ENCODE results near the gene HIP1.
"Not testable (repeated sequence)": the region's sequence is repeated elsewhere in the genome, so short reads cannot be mapped to it uniquely, and the experiment has no call there.

Gene HIP1

DNA sequence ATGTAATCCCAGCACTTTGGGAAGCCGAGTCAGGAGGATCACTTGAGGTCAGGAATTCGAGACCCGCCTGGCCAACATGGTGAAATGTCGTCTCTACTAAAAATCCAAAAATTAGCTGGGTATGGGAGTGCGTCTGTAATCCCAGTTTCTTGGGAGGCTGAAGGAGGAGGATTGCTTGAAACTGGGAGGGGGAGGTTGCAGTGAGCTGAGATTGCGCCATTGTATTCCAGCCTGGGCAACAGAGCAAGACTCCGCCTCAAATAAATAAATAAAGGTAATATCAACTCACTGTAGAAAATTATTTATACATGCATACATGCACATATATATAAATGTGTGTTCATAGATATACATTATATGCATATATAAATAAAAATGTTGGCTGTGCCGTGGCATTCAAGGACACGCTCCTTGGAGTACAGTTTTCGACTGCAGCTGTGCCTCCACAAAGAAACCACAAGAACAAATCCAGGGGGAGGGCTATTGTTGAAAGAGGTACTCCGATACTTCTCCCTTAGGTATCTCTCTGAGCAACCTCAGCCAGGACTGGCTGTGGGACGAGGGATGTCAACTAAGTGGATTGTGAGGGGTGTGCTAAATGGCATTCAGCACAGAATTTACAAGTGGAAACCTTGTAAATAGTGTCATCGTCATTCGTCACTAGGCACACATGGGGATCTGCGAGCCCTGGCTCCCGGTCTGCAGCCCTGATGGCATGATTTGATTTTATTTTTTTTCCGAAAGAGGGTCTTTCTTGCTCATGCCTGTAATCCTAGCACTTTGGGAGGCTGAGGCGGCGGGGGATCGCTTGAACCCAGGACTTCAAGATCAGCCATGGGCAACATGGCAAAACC, 49.3 kb downstream of the HIP1 start:
- H3K36me3 Mint-ChIP-seq (ENCODE audit: low read depth), result no peaks in the 10 kb centered on the region
- no peaks in the 10 kb centered on the region for H3K4me1 Mint-ChIP-seq (ENCODE audit: low read depth)
- no peaks in the 10 kb centered on the region for H3K9me3 Mint-ChIP-seq
- no peak for DNase-seq (ENCODE audit: low spot score)
- H3K4me3 Mint-ChIP-seq, result no peak overlapping the region
- no peak overlapping the region for H3K27ac Mint-ChIP-seq
- peaks cover 8% of the 10 kb centered on the region for H3K27me3 Mint-ChIP-seq (ENCODE audit: low read depth)

DNA sequence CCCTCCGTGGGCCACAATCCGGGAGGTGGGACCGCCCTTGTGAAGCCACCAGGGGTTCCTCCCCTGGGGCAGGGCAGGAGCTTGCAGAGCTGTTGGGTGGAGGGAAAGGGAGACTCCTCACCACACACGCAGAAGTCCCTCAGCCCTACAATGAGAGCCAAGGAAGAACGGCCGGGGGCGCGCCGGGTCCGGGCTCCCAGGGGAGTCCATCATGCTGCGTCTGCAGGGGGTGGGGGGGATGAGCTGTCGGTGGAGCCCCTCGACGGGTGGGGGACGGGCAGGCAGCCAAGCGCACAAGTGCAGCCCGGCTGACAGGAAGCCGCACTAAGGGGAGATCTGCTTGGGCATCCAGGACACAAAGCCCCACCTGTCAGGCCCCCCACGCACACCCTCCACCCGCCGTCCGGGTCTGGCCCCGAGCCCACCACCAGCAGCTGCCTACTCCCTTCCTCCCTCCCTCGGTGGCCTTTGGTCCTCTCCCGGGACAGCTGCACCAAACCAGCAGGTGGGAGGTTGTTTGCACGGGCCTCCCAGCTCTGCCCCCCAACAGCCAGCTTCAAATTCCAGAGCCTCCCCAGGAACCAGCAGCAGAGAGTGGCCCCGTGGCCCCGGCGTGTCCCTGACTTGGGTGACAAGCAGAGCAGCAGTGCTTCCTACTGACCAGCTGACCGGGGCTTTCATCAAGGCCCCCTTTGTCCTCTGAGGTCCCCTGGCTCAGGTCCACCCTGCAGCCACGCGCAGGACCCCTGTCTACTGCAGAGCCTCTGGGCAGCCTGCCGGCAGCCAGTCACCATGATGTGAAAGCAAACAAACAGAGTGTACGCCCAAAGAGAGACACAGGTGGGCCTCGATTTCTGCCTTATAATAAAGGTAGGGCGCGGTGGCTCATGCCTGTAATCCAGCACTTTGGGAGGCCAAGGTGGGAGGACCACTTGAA, 50.3 kb downstream of the HIP1 start:
- Mint-ChIP-seq H3K4me3 (no peak overlapping the region), H3K27ac (no peak overlapping the region), H3K27me3 (ENCODE audit: low read depth) (peaks cover 8% of the 10 kb centered on the region), H3K9me3 (no peaks in the 10 kb centered on the region), H3K4me1 (ENCODE audit: low read depth) (no peaks in the 10 kb centered on the region), H3K36me3 (ENCODE audit: low read depth) (no peaks in the 10 kb centered on the region)
- no peak for DNase-seq (ENCODE audit: low spot score)

DNA sequence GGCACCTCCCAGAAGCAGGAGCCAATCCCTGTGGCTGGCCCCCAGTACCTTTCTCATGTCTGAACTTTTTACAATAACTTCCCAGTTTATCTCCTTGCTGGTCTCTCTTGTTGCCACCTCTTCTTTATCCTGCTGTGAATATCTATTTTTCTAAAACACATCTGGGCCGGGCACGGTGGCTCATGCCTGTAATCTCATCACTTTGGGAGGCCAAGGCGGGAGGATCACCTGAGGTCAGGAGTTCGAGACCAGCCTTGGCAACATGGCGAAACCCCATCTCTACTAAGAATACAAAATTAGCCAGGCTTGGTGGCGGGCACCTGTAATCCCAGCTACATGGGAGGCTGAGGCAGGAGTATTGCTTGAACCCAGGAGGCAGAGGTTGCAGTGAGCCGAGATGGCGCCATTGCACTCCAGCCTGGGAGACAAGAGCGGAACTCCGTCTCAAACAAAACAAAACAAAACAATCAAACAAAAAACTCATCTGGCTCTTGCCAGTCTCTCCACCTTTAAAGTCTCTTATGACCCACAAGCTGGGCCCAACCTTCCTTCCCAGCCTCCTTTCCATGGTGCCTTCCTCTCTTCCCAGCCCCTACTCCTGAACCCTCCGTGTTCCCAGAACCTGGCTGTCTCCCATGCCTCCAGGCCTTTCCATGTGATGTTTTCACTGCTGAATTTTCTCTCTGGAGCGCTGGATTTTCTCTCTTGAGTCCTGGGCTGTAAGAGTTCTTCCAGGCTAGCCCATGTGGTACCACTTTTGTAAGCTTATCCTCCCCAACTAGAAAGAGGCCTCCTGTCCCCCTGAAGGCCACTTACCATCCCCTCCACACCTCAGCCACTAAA, 51.3 kb downstream of the HIP1 start:
- Mint-ChIP-seq H3K27ac (no peak overlapping the region), H3K9me3 (no peaks in the 10 kb centered on the region), H3K27me3 (ENCODE audit: low read depth) (peaks cover 5% of the 10 kb centered on the region), H3K36me3 (ENCODE audit: low read depth) (no peaks in the 10 kb centered on the region), H3K4me3 (no peak overlapping the region), H3K4me1 (ENCODE audit: low read depth) (no peaks in the 10 kb centered on the region)
- DNase-seq (ENCODE audit: low spot score), result no peak

DNA sequence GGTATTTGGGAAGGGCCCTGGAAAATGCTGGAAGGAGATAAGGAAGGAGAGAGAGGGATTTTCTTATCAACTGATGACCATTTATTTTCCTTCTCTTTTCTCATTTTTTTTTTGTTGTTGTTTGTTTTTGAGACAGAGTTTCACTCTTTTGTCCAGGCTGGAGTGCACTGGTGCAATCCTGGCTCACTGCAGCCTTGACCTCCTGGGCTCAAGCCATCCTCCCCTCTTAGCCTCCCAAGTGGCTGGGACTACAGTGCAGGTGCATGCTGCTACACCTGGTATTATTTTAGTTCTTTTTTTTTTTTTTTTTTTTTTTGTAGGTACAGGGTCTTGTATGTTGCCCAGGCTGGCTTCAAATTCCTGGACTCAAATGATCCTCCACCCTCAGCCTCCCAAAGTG, 52.2 kb downstream of the HIP1 start:
- Mint-ChIP-seq H3K9me3 (no peaks in the 10 kb centered on the region), H3K4me1 (ENCODE audit: low read depth) (no peaks in the 10 kb centered on the region), H3K27ac (no peak overlapping the region), H3K36me3 (ENCODE audit: low read depth) (no peaks in the 10 kb centered on the region), H3K27me3 (ENCODE audit: low read depth) (peaks cover 5% of the 10 kb centered on the region), H3K4me3 (no peak overlapping the region)
- no peak for DNase-seq (ENCODE audit: low spot score)

DNA sequence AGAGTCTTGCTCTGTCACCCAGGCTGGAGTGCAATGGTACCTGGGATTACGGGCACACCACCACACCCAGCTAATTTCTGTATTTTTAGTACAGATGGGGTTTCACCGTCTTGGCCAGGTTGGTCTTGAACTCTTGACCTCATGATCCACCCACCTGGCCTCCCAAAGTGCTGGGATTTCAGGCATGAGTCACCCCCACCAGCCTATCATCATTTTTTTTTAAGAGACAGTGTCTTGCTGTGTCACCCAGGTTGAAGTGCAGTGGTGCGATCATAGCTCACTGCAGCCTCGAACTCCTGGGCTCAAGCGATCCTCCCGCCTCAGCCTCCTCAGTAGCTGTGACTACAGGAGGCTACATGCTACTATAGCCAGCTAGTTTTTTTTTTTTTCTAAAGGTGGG, 56.7 kb downstream of the HIP1 start:
- H3K4me3 Mint-ChIP-seq; H3K27ac Mint-ChIP-seq; H3K27me3 Mint-ChIP-seq (ENCODE audit: low read depth); DNase-seq (ENCODE audit: low spot score); H3K4me1 Mint-ChIP-seq (ENCODE audit: low read depth); H3K9me3 Mint-ChIP-seq; H3K36me3 Mint-ChIP-seq (ENCODE audit: low read depth): not testable (repeated sequence)

DNA sequence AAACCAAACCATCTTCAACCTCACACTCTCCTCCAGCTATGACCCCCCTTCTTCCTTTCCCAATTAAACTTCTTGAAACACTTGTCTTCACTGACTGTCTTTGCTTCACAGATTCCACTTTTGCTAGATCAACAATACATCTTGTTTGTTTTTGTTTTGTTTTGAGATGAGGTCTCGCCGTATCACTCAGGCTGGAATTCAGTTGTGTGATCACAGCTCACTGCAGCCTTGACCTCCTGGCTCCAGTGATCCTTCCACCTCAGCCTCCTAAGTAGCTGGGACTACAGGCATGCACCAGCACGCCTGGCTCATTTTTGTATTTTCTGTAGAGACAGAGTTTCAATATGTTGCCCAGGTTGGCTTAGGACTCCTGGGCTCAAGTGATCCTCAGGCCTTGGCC, 59.7 kb downstream of the HIP1 start:
- Mint-ChIP-seq H3K4me1 (ENCODE audit: low read depth) (no peaks in the 10 kb centered on the region), H3K36me3 (ENCODE audit: low read depth) (no peaks in the 10 kb centered on the region), H3K9me3 (peaks cover 4% of the 10 kb centered on the region), H3K27ac (no peak overlapping the region), H3K4me3 (no peak overlapping the region), H3K27me3 (ENCODE audit: low read depth) (no peaks in the 10 kb centered on the region)
- no peak for DNase-seq (ENCODE audit: low spot score)

DNA sequence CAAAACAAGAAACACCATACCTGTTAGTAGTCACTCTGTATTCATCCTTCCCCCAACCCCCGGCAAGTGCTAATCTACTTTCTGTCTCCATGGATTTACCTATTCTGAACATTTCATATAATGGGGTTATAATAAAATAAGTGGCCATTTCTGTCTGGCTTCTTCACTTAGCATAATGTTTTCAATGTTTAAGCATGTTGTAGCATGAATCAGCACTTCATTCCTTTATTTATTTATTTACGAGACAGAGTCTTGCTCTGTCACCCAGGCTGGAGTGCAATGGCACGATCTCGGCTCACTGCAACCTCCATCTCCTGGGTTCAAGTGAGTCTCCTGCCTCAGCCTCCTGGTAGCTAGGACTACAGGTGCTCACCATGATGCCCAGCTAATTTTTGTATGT, 69.2 kb downstream of the HIP1 start:
- Mint-ChIP-seq H3K4me1 (ENCODE audit: low read depth) (no peaks in the 10 kb centered on the region), H3K9me3 (no peaks in the 10 kb centered on the region), H3K36me3 (ENCODE audit: low read depth) (no peaks in the 10 kb centered on the region), H3K4me3 (no peak overlapping the region), H3K27ac (no peak overlapping the region), H3K27me3 (ENCODE audit: low read depth) (no peaks in the 10 kb centered on the region)
- no peak for DNase-seq (ENCODE audit: low spot score)

DNA sequence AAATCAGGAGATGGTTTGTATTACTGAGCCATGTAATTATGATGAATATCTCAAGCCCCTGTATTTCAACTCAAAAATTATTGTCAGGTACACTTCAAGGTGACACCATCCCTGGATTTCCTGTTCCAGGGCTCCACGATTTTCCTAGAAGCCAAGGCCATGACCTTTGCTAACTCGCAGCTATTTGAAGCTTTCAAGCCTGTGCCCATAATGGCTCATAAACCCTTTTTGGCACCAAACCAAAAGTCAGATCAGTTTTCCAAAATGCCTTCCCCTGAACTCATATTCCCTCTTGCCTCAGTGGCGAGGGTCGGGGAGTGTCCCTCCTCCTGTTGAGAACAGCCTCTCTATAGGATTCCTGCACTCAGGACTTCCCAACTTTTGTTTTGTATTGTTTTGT, 70.8 kb downstream of the HIP1 start:
- DNase-seq (ENCODE audit: low spot score), result no peak
- H3K9me3 Mint-ChIP-seq, result no peaks in the 10 kb centered on the region
- H3K4me1 Mint-ChIP-seq (ENCODE audit: low read depth), result no peaks in the 10 kb centered on the region
- H3K27me3 Mint-ChIP-seq (ENCODE audit: low read depth), result no peaks in the 10 kb centered on the region
- no peak overlapping the region for H3K27ac Mint-ChIP-seq
- no peaks in the 10 kb centered on the region for H3K36me3 Mint-ChIP-seq (ENCODE audit: low read depth)
- no peak overlapping the region for H3K4me3 Mint-ChIP-seq

DNA sequence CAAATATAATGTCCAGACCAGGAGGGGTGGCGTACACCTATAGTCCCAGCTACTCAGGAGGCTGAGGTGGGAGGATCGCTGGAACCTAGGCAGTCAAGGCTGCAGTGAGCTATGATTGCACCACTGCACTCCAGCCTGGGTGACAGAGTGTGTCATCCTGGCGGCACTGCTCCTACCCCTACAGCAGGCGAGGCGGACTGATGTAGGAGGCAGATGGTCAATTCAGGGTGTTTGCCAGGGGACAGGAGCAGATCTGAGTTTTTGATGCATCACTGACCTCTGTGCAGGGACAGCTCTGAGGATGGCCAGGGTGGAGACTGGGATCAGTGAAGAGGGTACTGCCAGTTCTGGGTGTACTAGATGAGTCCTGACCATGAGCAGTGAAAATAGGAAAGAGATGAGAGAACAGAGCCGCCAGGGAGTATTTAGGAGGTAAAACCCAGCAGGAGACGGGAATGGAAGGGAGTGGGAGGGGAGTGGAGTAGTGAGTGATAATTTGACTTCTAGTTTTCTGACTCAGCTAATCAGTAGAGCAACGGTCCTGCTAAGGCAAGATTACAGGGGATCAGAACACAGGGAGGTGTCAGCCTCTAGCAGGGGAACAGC, 75.3 kb downstream of the HIP1 start:
- H3K36me3 Mint-ChIP-seq (ENCODE audit: low read depth), result no peaks in the 10 kb centered on the region
- no peaks in the 10 kb centered on the region for H3K9me3 Mint-ChIP-seq
- DNase-seq (ENCODE audit: low spot score), result no peak
- H3K27me3 Mint-ChIP-seq (ENCODE audit: low read depth), result no peaks in the 10 kb centered on the region
- H3K4me3 Mint-ChIP-seq, result no peak overlapping the region
- no peaks in the 10 kb centered on the region for H3K4me1 Mint-ChIP-seq (ENCODE audit: low read depth)
- no peak overlapping the region for H3K27ac Mint-ChIP-seq

DNA sequence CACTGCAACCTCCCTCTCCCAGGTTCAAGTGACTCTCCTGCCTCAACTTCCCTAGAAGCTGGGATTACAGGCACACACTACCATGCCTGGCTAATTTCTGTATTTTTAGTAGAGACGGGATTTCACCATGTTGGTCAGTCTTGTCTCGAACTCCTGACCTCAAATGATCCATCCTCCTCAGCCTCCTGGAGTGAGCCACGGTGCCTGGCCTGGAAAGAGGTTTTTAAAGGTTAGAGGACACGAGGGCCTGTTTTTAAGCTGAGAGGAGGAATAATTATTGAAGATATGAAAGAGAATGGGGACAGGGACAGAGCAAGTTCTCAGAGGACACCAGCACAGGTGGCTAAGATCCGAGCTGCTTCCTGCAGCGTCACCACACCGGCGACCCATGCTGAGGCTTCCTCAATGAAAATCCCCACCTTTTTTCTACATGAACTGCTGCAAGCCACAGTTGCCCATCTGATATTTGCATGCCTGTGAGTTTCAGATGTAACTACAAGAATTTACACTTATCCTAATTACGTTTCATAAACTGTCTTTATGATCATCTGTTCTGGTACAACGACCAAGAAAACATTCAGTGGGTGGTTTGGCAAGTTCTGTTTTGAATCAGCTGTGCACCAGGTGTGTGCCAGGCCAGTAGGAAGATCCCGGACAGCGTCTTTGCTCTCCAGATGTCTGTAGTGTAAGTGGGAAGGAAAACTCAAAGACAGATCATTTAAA, 76.0 kb downstream of the HIP1 start:
- Mint-ChIP-seq H3K27me3 (ENCODE audit: low read depth) (no peaks in the 10 kb centered on the region), H3K9me3 (no peaks in the 10 kb centered on the region), H3K4me1 (ENCODE audit: low read depth) (no peaks in the 10 kb centered on the region), H3K4me3 (no peak overlapping the region), H3K27ac (no peak overlapping the region), H3K36me3 (ENCODE audit: low read depth) (no peaks in the 10 kb centered on the region)
- no peak for DNase-seq (ENCODE audit: low spot score)

DNA sequence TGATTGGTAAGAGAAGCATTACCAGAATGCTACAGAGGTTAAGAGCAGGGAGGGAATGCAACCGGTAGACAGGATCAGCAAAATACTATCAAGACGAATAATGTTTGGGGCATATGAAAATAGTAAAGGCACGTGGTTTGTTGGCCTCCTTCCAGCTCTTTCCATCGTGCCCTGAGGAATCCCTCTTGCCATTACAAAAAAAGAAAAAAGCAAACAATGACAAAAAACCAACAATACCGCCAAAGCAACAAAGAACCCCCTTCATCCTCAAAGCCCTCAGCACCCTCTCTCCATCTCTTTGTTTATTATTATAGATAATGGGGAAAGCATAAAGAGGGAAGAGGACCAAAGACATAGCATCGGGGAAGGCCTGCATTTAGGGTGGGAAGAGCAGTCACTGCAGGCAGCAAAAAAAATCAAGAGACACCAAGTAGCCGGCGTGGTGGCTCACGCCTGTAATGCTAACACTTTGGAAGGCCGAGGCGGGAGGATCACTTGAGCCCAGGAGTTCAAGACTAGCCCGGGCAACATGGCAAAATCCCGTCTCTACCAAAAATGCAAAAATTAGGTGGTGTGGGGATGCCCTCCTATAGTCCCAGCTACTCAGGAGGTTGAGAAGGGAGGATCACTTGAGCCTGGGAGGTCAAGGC, 78.0 kb downstream of the HIP1 start:
- H3K4me1 Mint-ChIP-seq (ENCODE audit: low read depth), result no peaks in the 10 kb centered on the region
- no peaks in the 10 kb centered on the region for H3K27me3 Mint-ChIP-seq (ENCODE audit: low read depth)
- no peaks in the 10 kb centered on the region for H3K9me3 Mint-ChIP-seq
- H3K4me3 Mint-ChIP-seq, result no peak overlapping the region
- DNase-seq (ENCODE audit: low spot score), result no peak
- H3K36me3 Mint-ChIP-seq (ENCODE audit: low read depth), result no peaks in the 10 kb centered on the region
- H3K27ac Mint-ChIP-seq, result no peak overlapping the region

DNA sequence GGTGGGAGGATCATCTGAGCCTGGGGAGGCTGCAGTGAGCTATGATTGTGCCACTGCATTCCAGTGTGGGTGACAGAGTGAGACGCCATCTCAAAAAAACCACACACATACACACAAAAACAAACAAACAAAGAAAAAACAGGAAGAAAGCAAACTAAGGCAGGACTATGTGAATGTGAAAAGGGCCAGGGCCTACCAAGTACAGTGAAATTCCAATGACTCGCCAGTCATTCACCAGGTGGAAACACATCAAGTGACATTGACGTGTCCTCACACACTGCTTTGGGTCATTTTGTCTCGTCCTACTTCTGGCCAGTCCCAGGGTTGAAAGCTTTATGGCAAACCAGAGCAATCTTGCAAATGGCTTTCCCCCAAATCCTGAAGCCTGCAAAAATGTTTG, 79.9 kb downstream of the HIP1 start:
- no peaks in the 10 kb centered on the region for H3K9me3 Mint-ChIP-seq
- H3K4me3 Mint-ChIP-seq, result no peak overlapping the region
- no peak for DNase-seq (ENCODE audit: low spot score)
- H3K36me3 Mint-ChIP-seq (ENCODE audit: low read depth), result no peaks in the 10 kb centered on the region
- H3K4me1 Mint-ChIP-seq (ENCODE audit: low read depth), result no peaks in the 10 kb centered on the region
- no peaks in the 10 kb centered on the region for H3K27me3 Mint-ChIP-seq (ENCODE audit: low read depth)
- no peak overlapping the region for H3K27ac Mint-ChIP-seq

DNA sequence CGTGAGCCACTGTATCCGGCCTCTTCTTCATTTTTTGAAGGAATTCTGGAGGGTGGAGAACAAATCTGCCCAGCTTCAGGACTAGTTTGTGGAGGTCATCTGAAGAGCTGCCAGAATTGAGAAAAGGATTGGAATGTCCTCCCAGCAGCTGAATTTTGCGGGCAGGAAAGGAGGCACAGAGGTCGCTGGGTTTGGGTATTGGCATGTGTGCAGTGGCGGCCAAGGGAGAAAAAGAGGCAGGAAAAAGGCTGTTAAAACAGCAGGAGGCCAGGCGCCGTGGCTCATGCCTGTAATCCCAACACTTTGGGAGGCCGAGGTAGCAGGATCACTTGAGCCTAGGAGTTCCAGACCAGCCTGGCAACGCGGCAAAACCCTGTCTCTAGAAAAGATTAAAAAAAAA, 80.4 kb downstream of the HIP1 start:
- Mint-ChIP-seq H3K27me3 (ENCODE audit: low read depth) (no peaks in the 10 kb centered on the region), H3K9me3 (no peaks in the 10 kb centered on the region), H3K27ac (no peak overlapping the region), H3K4me3 (no peak overlapping the region), H3K36me3 (ENCODE audit: low read depth) (no peaks in the 10 kb centered on the region), H3K4me1 (ENCODE audit: low read depth) (no peaks in the 10 kb centered on the region)
- no peak for DNase-seq (ENCODE audit: low spot score)

Data from T-helper 2 cell treated with Interferon-gamma antibody and Interleukin-4, amounts not matched to agents 5 μg/mL and 100 μg/mL, for 36 hours (primary cell).